Lower leg skin (tissue), 4 donors: ENCODE data around the gene DNAI7. TPM values are rescaled to one million over a fixed set of nuclear protein-coding genes. Genes with fewer than 3 reads are reported as not detected.

ENCODE experiments used
- DNase-seq, 2 donors: peaks; one replicate each; pipeline ENCODE4 v3.0.0-alpha.2; 2019; ENCODE audit warnings: low spot score in 2 of 2
- H3K4me3 ChIP-seq: fragments of 200-600 bp; sonication (generic); 2 replicates; pipeline ENCODE4 v1.5.1; 2017; ENCODE audit warnings: mild to moderate bottlenecking, low read depth; ENCODE audit not compliant: poor library complexity, severe bottlenecking
- CTCF ChIP-seq, 3 donors: fragments of 450-650 bp; IDR thresholded peaks; one replicate each; pipeline ENCODE4 v1.5.1; 2016; ENCODE audit warnings: antibody characterized with exemption in 3 of 3, mild to moderate bottlenecking in 3 of 3, moderate library complexity in 2 of 3
- POLR2A ChIP-seq, 2 donors: fragments of 450-650 bp; IDR thresholded peaks; one replicate each; pipeline ENCODE4 v1.6.1; 2016 to 2017; ENCODE audit warnings: antibody characterized with exemption in 2 of 2, mild to moderate bottlenecking in 1 of 2, moderate library complexity in 1 of 2
- WGBS, 2 donors: methylation state at CpG; one replicate each; pipeline ENCODE4 v1.1.5; 2018; 5-methylcytosine and 5-hydroxymethylcytosine counted together
- intact Hi-C: fragments of 100-400 bp; cut with DNase I; formaldehyde crosslinking; loops from one replicate; pipeline ENCODE4 v1.15.0; 2023; ENCODE audit warnings: low total_unique reads
- total RNA-seq, 4 donors: library from RNA; depleted of rRNA; stranded (reverse); fragments of >200 nt; gene quantifications; one replicate each; pipeline ENCODE4 v1.1.0, GENCODE V29; 2016

Gene DNAI7
- total RNA-seq, result 1 to 10 TPM; 1.0 to 3.4 (median 2.1) TPM

DNA sequence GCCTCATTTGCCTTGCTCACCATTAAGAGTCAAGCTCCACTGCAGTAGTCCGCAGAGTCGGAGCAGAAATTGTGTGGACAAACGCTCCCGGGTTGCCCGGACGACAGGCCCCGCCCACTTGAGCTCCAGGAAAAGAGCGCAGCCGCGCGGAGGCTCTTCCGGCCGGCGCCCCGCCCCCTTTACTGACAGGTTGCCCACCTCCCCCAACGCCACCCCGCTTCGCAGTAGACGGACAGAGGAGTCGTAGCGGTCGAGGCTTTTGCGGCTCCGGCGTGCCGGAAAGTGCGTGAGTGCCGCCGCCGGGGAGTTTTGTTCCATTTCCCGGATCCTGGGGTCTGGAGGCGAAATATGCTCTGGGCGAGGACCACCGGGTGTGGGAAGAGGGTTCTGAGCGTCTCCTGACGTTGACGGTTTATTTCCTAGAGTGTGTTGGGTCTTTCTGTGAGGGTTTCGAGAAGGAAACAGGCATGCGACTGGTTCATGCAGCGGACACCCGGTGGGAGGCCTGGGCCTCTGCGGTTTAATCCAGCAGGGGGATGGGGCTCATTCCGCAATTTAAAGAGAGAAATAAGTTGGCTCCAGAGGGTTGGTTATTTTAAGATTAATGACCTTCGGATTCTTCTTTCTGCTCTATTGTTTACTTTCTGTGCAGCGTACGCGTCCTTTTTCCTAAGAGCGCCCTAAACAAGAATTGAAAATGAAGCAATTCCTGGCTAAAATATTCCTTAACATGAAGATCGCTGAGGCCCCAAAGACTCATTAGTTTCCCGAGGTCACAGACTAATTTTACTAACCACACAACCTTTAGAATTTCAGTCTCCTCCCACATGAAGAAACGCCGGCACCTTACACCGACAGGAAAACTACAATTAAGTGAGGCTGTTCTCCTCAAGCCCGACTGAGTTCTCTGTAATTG lies at the start of gene DNAI7, which contains the start of gene ETFRF1:
DNAI7 (minus strand) TSS at position 105 of the 916 bp plus-strand sequence; CDS start at position 23, 82 bp downstream.
ETFRF1 (plus strand) TSS at position 182 of the 916 bp plus-strand sequence. CDS start 8,720 bp downstream, outside the sequence.
- peak within 1 kb of the TSS; percentile 49 for H3K4me3 ChIP-seq
- WGBS, 2 donors, result 1% methylated on average over 45 to 52 of the region's 54 CpGs
- intact Hi-C loops, result no loop called here
- TF ChIP-seq CTCF (IDR thresholded peaks at IDR 0.05), result no peak
- TF ChIP-seq POLR2A (IDR thresholded peaks at IDR 0.05), result no peak
- DNase-seq, result peak; percentile 95 to 99

DNA sequence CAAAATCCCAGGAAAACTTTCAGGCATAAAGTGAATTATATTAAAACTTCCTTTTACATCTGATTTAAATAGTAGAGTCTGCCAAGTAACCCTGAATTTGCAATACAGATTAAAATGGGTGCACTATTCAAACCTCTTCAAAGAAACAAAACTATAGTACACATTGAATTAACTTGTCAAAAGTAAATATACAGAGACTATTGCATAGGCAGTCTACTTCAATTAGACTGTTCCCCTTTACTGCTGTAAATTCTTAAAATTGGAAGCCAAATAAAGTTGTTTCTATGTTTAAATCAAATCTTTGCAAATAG lies 48.7 kb upstream of the DNAI7 start:
- TF ChIP-seq POLR2A (IDR thresholded peaks at IDR 0.05), result no peak
- no peak for TF ChIP-seq CTCF (IDR thresholded peaks at IDR 0.05)
- no peak for DNase-seq
- intact Hi-C loops, result no loop called here
- no peak overlapping the region for H3K4me3 ChIP-seq

DNA sequence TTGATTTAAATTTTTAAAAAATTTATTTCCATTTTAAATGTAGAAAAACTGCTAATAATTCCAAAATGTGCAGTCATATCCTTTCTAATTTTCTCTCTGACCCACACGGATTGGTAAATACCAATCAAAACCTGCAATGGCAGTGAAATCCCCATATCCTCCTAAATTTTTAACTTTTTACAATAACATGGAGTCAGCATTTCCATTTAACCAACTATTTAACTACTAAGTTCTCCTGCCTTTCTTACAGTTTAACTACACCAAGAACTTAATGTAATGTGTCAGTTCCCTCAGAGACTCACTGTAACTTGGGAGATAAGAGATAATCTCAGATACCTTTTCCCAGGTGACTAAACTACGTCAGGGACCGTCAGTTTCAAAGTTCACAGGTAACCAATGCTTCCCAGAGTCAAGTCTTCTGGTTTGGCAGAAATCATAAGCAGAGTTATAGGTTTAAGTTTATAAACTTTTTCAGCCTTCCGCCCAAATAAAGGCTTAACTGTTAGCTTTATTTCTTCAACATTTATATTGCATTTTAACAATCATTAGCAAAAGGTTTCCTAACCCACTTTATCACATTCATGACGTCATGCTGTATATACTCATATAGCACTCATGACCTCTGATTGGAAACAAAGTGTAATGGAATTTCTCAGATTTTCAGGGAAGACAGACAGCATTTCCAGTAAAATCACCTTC lies 48.2 kb upstream of the DNAI7 start:
- no peak overlapping the region for H3K4me3 ChIP-seq
- intact Hi-C loops, result no loop called here
- 82 to 88% methylated on average over 5 of the region's 5 CpGs for WGBS, 2 donors
- TF ChIP-seq CTCF (IDR thresholded peaks at IDR 0.05), result no peak
- no peak for TF ChIP-seq POLR2A (IDR thresholded peaks at IDR 0.05)
- DNase-seq, result no peak

DNA sequence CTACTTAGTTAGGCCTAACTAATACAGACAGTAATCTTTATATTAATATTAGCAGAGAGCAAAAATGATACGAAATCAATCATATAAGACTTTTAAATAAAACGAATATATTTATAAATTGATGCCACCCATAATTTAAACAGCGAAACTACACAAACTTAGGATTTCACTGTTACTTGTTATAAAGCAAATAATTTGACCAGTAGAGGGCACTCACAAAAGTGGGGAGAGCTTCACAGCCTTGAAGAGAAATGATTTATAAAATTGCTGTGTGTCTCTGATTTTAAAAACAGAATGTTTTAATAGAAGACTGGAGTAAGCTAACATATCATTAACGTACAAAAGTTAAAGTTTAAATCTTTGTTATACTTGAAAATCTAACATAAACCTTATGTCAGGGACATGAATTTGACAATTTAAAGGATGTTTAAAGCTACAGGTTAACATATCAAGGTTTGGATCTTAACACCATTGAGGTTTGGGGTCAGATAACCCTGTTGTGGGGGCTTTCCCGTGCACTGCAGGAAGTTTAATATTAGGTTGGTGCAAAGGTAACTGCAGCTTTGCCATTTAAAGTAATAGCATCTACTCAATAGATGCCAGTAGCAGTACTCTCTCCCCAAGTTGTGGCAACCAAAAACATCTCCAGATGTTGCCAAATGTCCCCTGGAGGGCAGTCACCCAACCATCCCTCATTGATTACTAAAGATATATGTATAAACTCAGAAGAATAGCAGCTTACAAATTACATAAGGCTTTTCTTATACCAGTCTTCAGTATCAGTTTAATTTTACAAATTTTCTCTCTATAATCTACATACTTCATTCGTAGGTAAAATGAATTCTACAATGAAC lies 46.4 kb upstream of the DNAI7 start:
- intact Hi-C loops, result no loop called here
- TF ChIP-seq CTCF (IDR thresholded peaks at IDR 0.05) (no peak), POLR2A (IDR thresholded peaks at IDR 0.05) (no peak)
- 40 to 43% methylated on average over 6 of the region's 6 CpGs for WGBS, 2 donors
- DNase-seq, result no peak
- H3K4me3 ChIP-seq, result no peak overlapping the region

- DNase-seq, result no peak
- TF ChIP-seq CTCF (IDR thresholded peaks at IDR 0.05) (no peak), POLR2A (IDR thresholded peaks at IDR 0.05) (no peak)
- intact Hi-C loops, result loop anchor here (5.0 kb wide), 1 partner anchor 156 kb away; no protein-coding TSS in a partner anchor
- no peak overlapping the region for H3K4me3 ChIP-seq
- WGBS, 2 donors, result 81 to 86% methylated on average over 4 of the region's 4 CpGs
These were observed 41.7 kb upstream of the DNAI7 start for GRCh38 chr12:25236626-25237025.
